Measurements from ENCODE around the gene CLTCL1. TPM values are rescaled to one million over a fixed set of nuclear protein-coding genes. Genes with fewer than 3 reads are reported as not detected.

CLTCL1 gene
- total and polyA plus RNA-seq, 4 donors: 2.6 to 9.2 (median 4.3) TPM

DNA sequence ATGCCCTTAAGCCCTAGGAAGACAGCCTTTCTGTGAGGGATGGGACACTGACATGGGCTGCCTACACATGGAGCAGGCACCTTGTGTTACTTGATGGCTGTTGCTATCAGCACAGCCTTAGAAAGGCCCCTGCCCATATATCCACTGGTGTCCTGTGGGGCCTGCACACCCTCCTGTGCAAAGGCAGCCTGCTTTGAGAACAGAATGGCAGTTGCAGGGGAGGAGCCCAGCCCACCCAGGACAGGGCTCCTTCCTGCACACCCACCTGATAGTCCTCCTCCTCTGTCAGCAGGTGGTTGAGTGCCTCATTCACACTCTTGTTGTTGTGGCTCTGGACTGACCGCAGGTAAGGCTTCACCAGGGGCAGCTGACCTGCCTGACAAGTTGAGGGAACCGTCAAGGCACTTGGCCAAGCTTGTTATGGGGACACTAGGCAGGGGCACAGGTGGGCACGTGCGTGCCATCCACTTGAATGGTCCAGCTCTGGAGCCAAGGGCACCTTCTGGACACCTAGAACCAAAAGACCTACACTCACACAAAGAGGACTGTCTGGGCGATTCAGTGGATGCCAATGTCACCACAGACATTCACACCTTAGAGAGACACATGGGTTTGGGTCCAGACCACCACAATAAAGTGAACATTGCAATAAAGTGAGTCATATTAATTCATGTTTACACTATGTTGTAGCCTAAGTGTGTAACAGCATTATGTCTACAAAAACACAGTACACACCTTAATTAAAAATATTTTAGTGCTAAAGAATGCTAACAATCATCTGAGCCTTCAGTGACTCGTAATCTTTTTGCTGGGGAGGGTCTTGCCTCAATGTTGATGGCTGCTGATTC lies 103.6 kb downstream of the CLTCL1 start:
- TF ChIP-seq, protein P1, sequence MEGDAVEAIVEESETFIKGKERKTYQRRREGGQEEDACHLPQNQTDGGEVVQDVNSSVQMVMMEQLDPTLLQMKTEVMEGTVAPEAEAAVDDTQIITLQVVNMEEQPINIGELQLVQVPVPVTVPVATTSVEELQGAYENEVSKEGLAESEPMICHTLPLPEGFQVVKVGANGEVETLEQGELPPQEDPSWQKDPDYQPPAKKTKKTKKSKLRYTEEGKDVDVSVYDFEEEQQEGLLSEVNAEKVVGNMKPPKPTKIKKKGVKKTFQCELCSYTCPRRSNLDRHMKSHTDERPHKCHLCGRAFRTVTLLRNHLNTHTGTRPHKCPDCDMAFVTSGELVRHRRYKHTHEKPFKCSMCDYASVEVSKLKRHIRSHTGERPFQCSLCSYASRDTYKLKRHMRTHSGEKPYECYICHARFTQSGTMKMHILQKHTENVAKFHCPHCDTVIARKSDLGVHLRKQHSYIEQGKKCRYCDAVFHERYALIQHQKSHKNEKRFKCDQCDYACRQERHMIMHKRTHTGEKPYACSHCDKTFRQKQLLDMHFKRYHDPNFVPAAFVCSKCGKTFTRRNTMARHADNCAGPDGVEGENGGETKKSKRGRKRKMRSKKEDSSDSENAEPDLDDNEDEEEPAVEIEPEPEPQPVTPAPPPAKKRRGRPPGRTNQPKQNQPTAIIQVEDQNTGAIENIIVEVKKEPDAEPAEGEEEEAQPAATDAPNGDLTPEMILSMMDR (IDR thresholded peaks at IDR 0.05; ENCODE audit: control extremely low read depth, extremely low read depth): no peak
- WGBS, 2 donors: 85 to 93% methylated on average over 6 of the region's 6 CpGs

DNA sequence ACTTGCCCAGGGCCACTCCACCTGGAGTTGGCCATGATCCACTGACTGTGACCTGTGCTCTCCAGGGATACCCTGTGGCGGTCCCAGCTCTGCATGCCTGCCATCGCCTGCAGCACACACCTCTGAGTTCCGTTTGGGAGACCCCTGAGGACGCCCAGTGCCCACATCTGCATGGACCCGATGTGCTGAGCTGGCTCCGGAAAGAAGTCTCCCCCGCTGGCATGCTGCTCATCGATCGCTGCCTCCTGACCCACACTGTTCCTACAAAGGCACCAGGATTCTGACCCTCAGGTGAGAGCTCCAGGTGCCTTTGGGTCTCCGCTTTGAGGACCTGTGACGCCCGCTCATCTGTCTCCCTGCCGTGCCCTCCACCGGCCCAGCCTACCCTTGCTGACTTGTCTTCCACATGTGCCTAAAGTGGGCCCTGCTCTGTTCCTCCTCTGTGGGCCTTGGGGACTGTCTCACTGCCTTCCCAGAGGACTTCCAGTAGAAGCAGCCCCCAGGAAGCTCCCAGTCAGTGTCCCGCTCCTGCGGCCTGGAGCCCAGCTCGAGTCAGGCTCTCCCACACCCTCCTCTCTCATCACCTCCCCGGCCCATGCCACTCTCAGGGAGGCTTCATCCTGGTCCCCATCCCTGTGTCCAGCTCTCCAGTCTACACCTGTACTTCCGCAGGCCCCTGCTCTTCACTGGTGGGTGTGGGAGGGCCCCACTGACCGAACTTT lies 107.1 kb downstream of the CLTCL1 start:
- DNase-seq: no peak
- Histone ChIP-seq H3K9me3 (ENCODE audit: control insufficient read depth in 4 of 4, insufficient read depth in 3 of 4, low read length in 3 of 4) (no peaks in the 10 kb centered on the region), H3K4me1 (ENCODE audit: control insufficient read depth in 5 of 5, insufficient read depth in 5 of 5, low read length in 5 of 5) (peaks cover 0 to 6% (median 0%) of the 10 kb centered on the region in 5 donors), H3K27ac (ENCODE audit: low read depth in 1 of 2, low read length in 1 of 2) (no peak overlapping the region), H3K36me3 (ENCODE audit: control insufficient read depth in 4 of 4, insufficient read depth in 4 of 4, low read length in 4 of 4) (no peaks in the 10 kb centered on the region), H3K27me3 (ENCODE audit: control insufficient read depth in 3 of 3, insufficient read depth in 3 of 3, low read length in 2 of 3) (no peaks in the 10 kb centered on the region), H3K4me3 (no peak overlapping the region), H3K9ac (ENCODE audit: insufficient read depth in 1 of 2, low read length in 2 of 2) (no peak overlapping the region)
- ATAC-seq (ENCODE audit: insufficient read depth, low FRiP score): no peak
- WGBS, 2 donors: 91 to 93% methylated on average over 20 of the region's 20 CpGs
- TF ChIP-seq, protein P1 (IDR thresholded peaks at IDR 0.05; ENCODE audit: control extremely low read depth, extremely low read depth): no peak

More for the DNA sequence above, 103.6 kb downstream of the CLTCL1 start:
- Histone ChIP-seq H3K27ac (ENCODE audit: low read depth in 1 of 2, low read length in 1 of 2) (no peak overlapping the region), H3K9ac (ENCODE audit: insufficient read depth in 1 of 2, low read length in 2 of 2) (no peak overlapping the region), H3K27me3 (ENCODE audit: control insufficient read depth in 3 of 3, insufficient read depth in 3 of 3, low read length in 2 of 3) (no peaks in the 10 kb centered on the region), H3K4me3 (no peak overlapping the region), H3K36me3 (ENCODE audit: control insufficient read depth in 4 of 4, insufficient read depth in 4 of 4, low read length in 4 of 4) (no peaks in the 10 kb centered on the region), H3K4me1 (ENCODE audit: control insufficient read depth in 5 of 5, insufficient read depth in 5 of 5, low read length in 5 of 5) (peaks cover 0 to 3% (median 0%) of the 10 kb centered on the region in 5 donors), H3K9me3 (ENCODE audit: control insufficient read depth in 4 of 4, insufficient read depth in 3 of 4, low read length in 3 of 4) (no peaks in the 10 kb centered on the region)
- ATAC-seq (ENCODE audit: insufficient read depth, low FRiP score) (no peak), DNase-seq (no peak)

DNA sequence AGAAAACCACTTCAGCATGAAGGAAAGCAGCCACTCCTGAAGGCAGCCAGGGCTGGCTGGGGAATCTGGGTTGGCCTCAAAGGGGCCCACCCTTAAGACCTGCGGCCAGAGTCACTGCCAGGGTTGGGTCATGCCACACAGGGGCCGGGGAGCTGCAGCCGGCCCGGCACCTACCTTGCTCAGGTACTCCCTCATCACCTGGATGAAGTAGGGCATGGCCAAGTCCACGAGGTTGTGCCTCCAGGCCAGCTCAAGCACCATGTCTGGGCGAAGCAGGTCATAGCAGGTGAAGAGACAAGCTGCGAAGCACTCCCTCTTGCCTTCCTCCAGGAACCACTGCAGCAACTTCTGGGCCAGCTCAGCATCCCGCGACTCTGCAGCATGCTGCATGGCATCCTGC lies 108.3 kb downstream of the CLTCL1 start:
- H3K9ac ChIP-seq (ENCODE audit: insufficient read depth in 1 of 2, low read length in 2 of 2): no peak overlapping the region
- DNase-seq (no peak), ATAC-seq (ENCODE audit: insufficient read depth, low FRiP score) (no peak)
- no peaks in the 10 kb centered on the region for H3K36me3 ChIP-seq (ENCODE audit: control insufficient read depth in 4 of 4, insufficient read depth in 4 of 4, low read length in 4 of 4)
- no peak overlapping the region for H3K4me3 ChIP-seq
- TF ChIP-seq, protein P1 (IDR thresholded peaks at IDR 0.05; ENCODE audit: control extremely low read depth, extremely low read depth): no peak
- H3K27me3 ChIP-seq (ENCODE audit: control insufficient read depth in 3 of 3, insufficient read depth in 3 of 3, low read length in 2 of 3): no peaks in the 10 kb centered on the region
- H3K9me3 ChIP-seq (ENCODE audit: control insufficient read depth in 4 of 4, insufficient read depth in 3 of 4, low read length in 3 of 4): no peaks in the 10 kb centered on the region
- no peak overlapping the region for H3K27ac ChIP-seq (ENCODE audit: low read depth in 1 of 2, low read length in 1 of 2)
- 89 to 96% methylated on average over 9 of the region's 9 CpGs for WGBS, 2 donors
- peaks cover 0 to 11% (median 0%) of the 10 kb centered on the region in 5 donors for H3K4me1 ChIP-seq (ENCODE audit: control insufficient read depth in 5 of 5, insufficient read depth in 5 of 5, low read length in 5 of 5)
